GM23248 (cell line): ENCODE measurements around the gene ALDH1A2.

Source experiments
- EZH2 ChIP-seq: fragments of 200-600 bp; sonication (generic); IDR thresholded peaks from 2 replicates; pipeline ENCODE4 v1.6.1; 2018; ENCODE audit warnings: antibody characterized with exemption, mild to moderate bottlenecking; ENCODE audit not compliant: insufficient read depth, poor library complexity, severe bottlenecking
- EZH2phosphoT487 ChIP-seq: fragments of 200-600 bp; sonication (generic); IDR thresholded peaks from 2 replicates; pipeline ENCODE4 v1.6.1; 2018; ENCODE audit warnings: antibody characterized with exemption, moderate library complexity, mild to moderate bottlenecking, low read depth; ENCODE audit not compliant: insufficient read depth

DNA sequence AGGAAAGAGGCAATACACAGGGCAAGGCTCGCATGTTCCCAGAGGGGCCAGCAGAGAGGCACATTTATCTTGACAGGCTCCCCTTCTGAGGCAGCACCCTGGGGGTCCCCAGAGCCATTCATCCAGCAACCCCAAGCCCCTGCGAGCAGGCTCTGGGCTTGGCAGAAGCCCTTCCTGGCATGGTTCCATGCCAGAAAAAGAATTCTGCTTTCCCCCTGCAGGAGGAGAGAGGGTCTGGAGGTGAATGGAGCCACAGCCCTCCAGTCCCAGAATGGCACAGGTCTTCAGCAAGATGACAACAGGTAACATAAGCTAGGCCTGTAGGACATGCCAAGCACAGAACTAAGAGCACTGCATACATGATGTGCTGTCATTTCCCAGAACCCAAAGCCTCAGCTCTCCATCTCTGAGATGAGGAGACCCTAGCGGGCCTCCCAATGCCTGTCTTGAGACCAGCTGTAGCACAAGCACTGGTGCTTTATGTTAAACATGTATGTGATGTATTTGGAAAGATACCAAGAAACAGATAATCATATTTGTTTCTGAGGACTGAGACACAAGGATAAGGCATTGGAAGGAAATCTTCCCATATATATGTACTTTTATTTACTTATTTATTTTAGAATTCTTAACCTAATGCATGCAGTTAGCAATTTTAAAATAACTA lies 121.6 kb downstream of the ALDH1A2 start:
- TF ChIP-seq EZH2 (no peak), EZH2phosphoT487 (no peak)
